Neural progenitor cell (in vitro differentiated cells): Measurements from ENCODE around the gene MOGAT3.

Experiments used
- EZH2 ChIP-seq: fragments of 200-600 bp; sonication (generic); IDR thresholded peaks from 2 replicates; pipeline ENCODE4 v1.6.1; 2017; ENCODE audit warnings: antibody characterized with exemption, mild to moderate bottlenecking, moderate library complexity
- EZH2phosphoT487 ChIP-seq: fragments of 200-600 bp; sonication (generic); IDR thresholded peaks from 2 replicates; pipeline ENCODE4 v1.6.1; 2017; ENCODE audit warnings: antibody characterized with exemption
- TF ChIP-seq, protein P1 (sequence below): fragments of 200-600 bp; sonication (generic); IDR thresholded peaks from 2 replicates; pipeline ENCODE4 v1.5.1; 2017; ENCODE audit warnings: antibody characterized with exemption, mild to moderate bottlenecking

DNA sequence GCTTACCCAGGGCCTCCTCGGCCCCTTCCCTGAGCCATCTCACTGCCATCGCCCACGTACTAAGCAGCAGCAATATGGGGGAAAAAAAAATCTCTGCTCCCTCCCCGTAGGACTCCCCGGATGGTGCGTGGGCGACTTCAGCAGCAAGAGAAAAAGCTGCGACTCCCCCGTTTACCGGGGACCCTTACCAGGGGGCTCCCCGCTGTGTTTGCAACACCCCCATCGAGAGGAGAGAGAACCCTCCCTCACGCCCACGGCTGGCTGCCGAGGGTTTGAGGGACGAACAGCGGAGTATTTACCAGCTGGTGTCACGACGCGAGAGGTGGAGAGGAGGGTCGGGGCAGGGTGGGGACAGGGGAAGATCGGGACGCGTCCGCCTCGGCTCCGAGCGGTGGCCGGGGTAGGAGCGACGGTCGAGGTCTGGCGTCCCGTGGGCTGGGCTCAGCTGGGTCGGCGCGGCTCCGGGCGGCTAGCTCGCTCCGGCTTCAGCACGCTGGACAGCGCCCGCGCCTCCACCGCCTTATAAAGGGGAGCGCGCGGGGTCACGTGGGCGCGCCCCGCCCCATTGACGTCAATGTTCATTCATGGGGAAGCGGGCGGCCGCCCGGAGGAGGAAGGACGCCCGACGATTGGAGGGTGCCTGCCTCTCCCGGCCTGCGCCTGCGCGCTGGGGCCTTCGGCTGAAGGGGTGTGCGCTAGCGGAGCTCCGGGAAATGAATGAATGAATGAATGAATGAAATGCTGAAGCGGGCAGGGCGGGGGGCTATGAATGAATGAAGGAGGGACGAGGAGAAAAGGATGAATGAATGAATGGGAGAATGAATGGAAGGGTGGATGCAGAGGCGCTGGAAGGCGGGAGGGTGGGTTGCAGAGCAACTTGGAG, 35.5 kb downstream of the MOGAT3 start, which contains the start of gene VGF:
- TF ChIP-seq, protein P1, sequence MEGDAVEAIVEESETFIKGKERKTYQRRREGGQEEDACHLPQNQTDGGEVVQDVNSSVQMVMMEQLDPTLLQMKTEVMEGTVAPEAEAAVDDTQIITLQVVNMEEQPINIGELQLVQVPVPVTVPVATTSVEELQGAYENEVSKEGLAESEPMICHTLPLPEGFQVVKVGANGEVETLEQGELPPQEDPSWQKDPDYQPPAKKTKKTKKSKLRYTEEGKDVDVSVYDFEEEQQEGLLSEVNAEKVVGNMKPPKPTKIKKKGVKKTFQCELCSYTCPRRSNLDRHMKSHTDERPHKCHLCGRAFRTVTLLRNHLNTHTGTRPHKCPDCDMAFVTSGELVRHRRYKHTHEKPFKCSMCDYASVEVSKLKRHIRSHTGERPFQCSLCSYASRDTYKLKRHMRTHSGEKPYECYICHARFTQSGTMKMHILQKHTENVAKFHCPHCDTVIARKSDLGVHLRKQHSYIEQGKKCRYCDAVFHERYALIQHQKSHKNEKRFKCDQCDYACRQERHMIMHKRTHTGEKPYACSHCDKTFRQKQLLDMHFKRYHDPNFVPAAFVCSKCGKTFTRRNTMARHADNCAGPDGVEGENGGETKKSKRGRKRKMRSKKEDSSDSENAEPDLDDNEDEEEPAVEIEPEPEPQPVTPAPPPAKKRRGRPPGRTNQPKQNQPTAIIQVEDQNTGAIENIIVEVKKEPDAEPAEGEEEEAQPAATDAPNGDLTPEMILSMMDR, result no peak
- no peak for TF ChIP-seq EZH2
- TF ChIP-seq EZH2phosphoT487, result no peak
